Measurements from ENCODE around the gene ZNF444. TPM values are rescaled to one million over a fixed set of nuclear protein-coding genes. Genes with fewer than 3 reads are reported as not detected.

Gene ZNF444
- total and polyA plus RNA-seq, 2 of the 4 experiments (the other 2 are of a cell fraction): 2.5 to 20.3 TPM

DNA sequence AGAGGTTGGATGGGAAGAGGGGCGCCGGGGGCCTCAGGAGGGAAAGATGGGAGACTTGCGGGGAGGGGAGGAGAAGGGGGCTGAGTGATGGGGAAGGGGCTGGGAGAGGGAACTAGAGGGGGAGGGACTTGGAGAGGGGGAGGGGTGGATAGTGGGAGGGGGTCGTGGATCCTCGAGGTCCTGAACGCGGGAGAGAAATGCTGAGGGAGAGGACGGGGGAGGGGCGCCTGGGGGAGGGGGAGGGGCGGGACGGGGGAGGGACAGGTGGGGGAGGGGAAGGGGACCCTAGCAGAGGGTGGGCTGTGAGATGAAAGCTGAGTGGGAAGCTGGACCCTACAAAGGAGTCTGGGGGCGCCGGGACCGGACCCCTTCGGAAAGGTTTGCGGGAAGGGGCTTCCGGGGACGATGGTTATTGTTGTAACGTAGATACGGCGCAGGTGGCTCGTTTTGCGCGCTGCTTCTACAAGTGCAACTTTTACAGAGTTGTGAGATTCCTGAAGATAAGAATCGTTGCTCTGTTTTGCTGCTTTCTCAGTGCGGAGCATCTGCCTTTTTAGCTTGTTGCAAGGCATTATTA is 418 bp downstream of the ZNF444 start:
- intact Hi-C loops (cut with micrococcal nuclease): loop anchor here (2.0 kb wide), 2 partner anchors 21 to 61 kb away; partner anchors contain the start of gene ZNF787
- peak overlapping the region; percentile 40; the same call in 1 of the 2 replicates for H3K56ac ChIP-seq (ENCODE audit: extremely low read depth, insufficient read depth, low read length)
- no TSS peak for BruUV-seq (replicated peaks)
- H3K23ac ChIP-seq (ENCODE audit: low read depth, low read length): peak overlapping the region; percentile 71; the same call in 1 of the 2 replicates
- ChIA-PET POLR2A (ENCODE audit: unreplicated experiment) (no interaction called here), CTCF (interaction anchor here (0.7 kb wide), 1 partner anchor 173 kb away, joined by 3 read pairs; the partner anchor contains the start of gene ZSCAN5A)
- peak overlapping the region; percentile 8; the same call in 1 of the 2 replicates for H4K5ac ChIP-seq (ENCODE audit: low read depth, low read length)
- peak overlapping the region; percentile 95 for H2AFZ ChIP-seq (replicated peaks; ENCODE audit: low read length, poor library complexity)
- peak overlapping the region; percentile 67 for H3K4ac ChIP-seq (ENCODE audit: low read depth, low read length)
- in situ Hi-C loops (cut with MboI; ENCODE audit: low sequenced_read_pairs): loop anchor here (25.0 kb wide), 2 partner anchors 454 to 1679 kb away; partner anchors contain the start of genes CDC42EP5, EPN1 and LENG9
- TF ChIP-seq MAFK (IDR thresholded peaks at IDR 0.05; ENCODE audit: low read depth, low read length) (no peak), RCOR1 (IDR thresholded peaks at IDR 0.05; ENCODE audit: insufficient replicate concordance, low read length) (no peak), CHD1 (IDR thresholded peaks at IDR 0.05; ENCODE audit: low read depth, low read length) (no peak)
- peaks cover 3% of the 10 kb centered on the region; the same call in 1 of the 2 replicates for H4K20me1 ChIP-seq (ENCODE audit: insufficient read depth, low read length)
- peak overlapping the region; percentile 72 for H2AK5ac ChIP-seq (ENCODE audit: low read depth, low read length)
- H2AK9ac ChIP-seq (replicated peaks; ENCODE audit: low read depth, low read length, poor library complexity): peak overlapping the region; percentile 94
- no peak overlapping the region for H2BK120ac ChIP-seq (ENCODE audit: low read depth, low read length)
- H3K4me3 ChIP-seq (ENCODE audit: insufficient read depth, low read depth, low read length): peak overlapping the region; percentile 38
- H4K8ac ChIP-seq (ENCODE audit: low read depth in 2 of 2, low read length in 2 of 2): peak overlapping the region; percentile 47 to 72; a peak in 2 of 4 replicates
- no peak overlapping the region for H3K18ac ChIP-seq (ENCODE audit: low read depth, low read length)
- peaks cover 22% of the 10 kb centered on the region for H3K9me1 ChIP-seq (ENCODE audit: insufficient read depth, low read length)
- no peaks in the 10 kb centered on the region for H3K9me3 ChIP-seq (ENCODE audit: control insufficient read depth, insufficient read depth, low read length)
- H2BK15ac ChIP-seq (ENCODE audit: low read depth, low read length): no peak overlapping the region
- peak overlapping the region; percentile 72 for H3K9ac ChIP-seq (ENCODE audit: low read depth, low read length)
- H3K79me1 ChIP-seq (ENCODE audit: low read depth in 1 of 2, low read length in 2 of 2): peaks cover 18 to 40% of the 10 kb centered on the region in 2 experiments
- H3K4me1 ChIP-seq (ENCODE audit: control insufficient read depth, insufficient read depth, low read length): no peaks in the 10 kb centered on the region; the same call in 1 of the 2 replicates
- peak overlapping the region; percentile 11 for H2BK5ac ChIP-seq (ENCODE audit: low read depth, low read length, poor library complexity, severe bottlenecking)
- no peak for ATAC-seq (ENCODE audit: low read depth)
- H3K14ac ChIP-seq (replicated peaks; ENCODE audit: low read depth, low read length): peak overlapping the region; percentile 82
- no peak for DNase-seq
- peak overlapping the region; percentile 93 for H3K4me2 ChIP-seq (ENCODE audit: low read depth, low read length)
- H3K27me3 ChIP-seq (ENCODE audit: control insufficient read depth, insufficient read depth, low read length): no peaks in the 10 kb centered on the region
- 0% methylated on average over 12 of the region's 26 CpGs; no CpG with 5 or more reads in 1 of the 2 experiments for WGBS, 2 experiments (ENCODE audit: extremely low coverage in 2 of 2, insufficient read length in 1 of 2)
- H2BK20ac ChIP-seq (ENCODE audit: low read depth, low read length): no peak overlapping the region; the same call in 1 of the 2 replicates
- peak overlapping the region; percentile 50 for H3K27ac ChIP-seq (ENCODE audit: insufficient read depth, low read length)
- H4K91ac ChIP-seq (ENCODE audit: insufficient read depth, low read depth, low read length): peak overlapping the region; percentile 1; the same call in 1 of the 2 replicates
- dilution Hi-C loops (cut with HindIII; ENCODE audit: low sequenced_read_pairs, unreplicated experiment): no loop called here
- H3K36me3 ChIP-seq (ENCODE audit: control insufficient read depth, insufficient read depth, low read length): peaks cover 6% of the 10 kb centered on the region
